GM13977 (cell line): ENCODE data around the gene TCOF1.

Experiments used
- DNase-seq: peaks from one replicate; pipeline ENCODE4 v3.0.0; 2012; ENCODE audit warnings: low spot score
- CTCF ChIP-seq: IDR thresholded peaks from 2 replicates; pipeline ENCODE4 v1.5.1; 2012; ENCODE audit warnings: mild to moderate bottlenecking, control low read depth; ENCODE audit not compliant: insufficient read depth; ENCODE audit errors: extremely low read depth, missing control alignments
- in situ Hi-C: fragments of 300-500 bp; cut with MboI; formaldehyde crosslinking; loops from one replicate; pipeline ENCODE4 v1.12.0; 2022; ENCODE audit warnings: low sequenced_read_pairs, low pct_unique_long_range_greater_than_20kb, mixed read lengths, inconsistent platforms; ENCODE audit not compliant: unreplicated experiment

The TCOF1 gene

GRCh38 chr5:150438873-150439546 lies 81.5 kb downstream of the TCOF1 start:
- no peak for DNase-seq
- TF ChIP-seq CTCF = peak; percentile 57
- in situ Hi-C loops = no loop called here

GRCh38 chr5:150440948-150441812 lies 83.7 kb downstream of the TCOF1 start:
- no peak for TF ChIP-seq CTCF
- DNase-seq = no peak
- in situ Hi-C loops = no loop called here

GRCh38 chr5:150441813-150442698 lies 84.6 kb downstream of the TCOF1 start:
- no peak for TF ChIP-seq CTCF
- in situ Hi-C loops = no loop called here
- no peak for DNase-seq

- in situ Hi-C loops = no loop called here
Observed at GRCh38 chr5:150442699-150443080, 85.2 kb downstream of the TCOF1 start.

GRCh38 chr5:150443242-150444075 lies 86.0 kb downstream of the TCOF1 start:
- no peak for DNase-seq
- in situ Hi-C loops = no loop called here

More at GRCh38 chr5:150442699-150443080, 85.2 kb downstream of the TCOF1 start:
- no peak for TF ChIP-seq CTCF
- DNase-seq = no peak

More at GRCh38 chr5:150443242-150444075, 86.0 kb downstream of the TCOF1 start:
- no peak for TF ChIP-seq CTCF
